SK-N-SH (cell line): ENCODE data around the gene IL18RAP. TPM values are rescaled to one million over a fixed set of nuclear protein-coding genes. Genes with fewer than 3 reads are reported as not detected.

Source experiments
- CTCF ChIA-PET: fragments of 300-600, 350-600 bp; formaldehyde crosslinking; extraction: SDS; loops from one replicate; lab custom pipeline; 2021; lab: Yijun Ruan, JAX
- POLR2A ChIA-PET: fragments of 350-600 bp; sonication (Branson Sonifier 250); formaldehyde crosslinking; extraction: SDS; loops from one replicate; lab custom pipeline; 2020; ENCODE audit warnings: antibody characterized with exemption, inconsistent platforms; lab: Yijun Ruan, JAX
- DNase-seq: peaks from one replicate; pipeline ENCODE4 v3.0.0; 2012
- H2AFZ ChIP-seq: fragments of 200-600 bp; sonication (generic); 2 replicates; pipeline ENCODE4 v1.8.1; 2016; ENCODE audit warnings: antibody characterized with exemption, mild to moderate bottlenecking, low read depth
- H3F3A ChIP-seq: fragments of 200-600 bp; sonication (generic); replicated peaks from 2 replicates; pipeline ENCODE3; 2016; ENCODE audit warnings: antibody characterized with exemption, mild to moderate bottlenecking; ENCODE audit not compliant: insufficient read depth
- H3K27ac ChIP-seq, 2 experiments: fragments of 200-500 bp in 1 of 2; fragments of 200-600 bp in 1 of 2; sonication (Bioruptor generic) in 1 of 2; sonication (generic), shearing (Covaris generic) in 1 of 2; 2 replicates each; pipeline versions ENCODE4 v1.5.1 to v1.6.1; 2014 to 2016; ENCODE audit warnings: low read depth in 2 of 2, inconsistent platforms in 1 of 2, low read length in 1 of 2, mild to moderate bottlenecking in 1 of 2, mixed read lengths in 1 of 2
- H3K27me3 ChIP-seq: fragments of 200-600 bp; sonication (generic), shearing (Covaris generic); 2 replicates; pipeline ENCODE4 v1.6.1; 2016; ENCODE audit warnings: mixed run types; ENCODE audit not compliant: insufficient read depth
- H3K36me3 ChIP-seq, 2 experiments: fragments of 200-500 bp in 1 of 2; fragments of 200-600 bp in 1 of 2; sonication (Bioruptor generic) in 1 of 2; sonication (generic) in 1 of 2; replicated peaks in 1 of 2; 2 replicates each; pipeline versions ENCODE3 to v1.5.1; 2014 to 2016; ENCODE audit warnings: low read length in 1 of 2, mild to moderate bottlenecking in 1 of 2; ENCODE audit not compliant: insufficient read depth in 2 of 2, control insufficient read depth in 1 of 2
- H3K4me1 ChIP-seq, 2 experiments: fragments of 200-500 bp in 1 of 2; fragments of 200-600 bp in 1 of 2; sonication (Bioruptor generic) in 1 of 2; sonication (generic), shearing (Covaris generic) in 1 of 2; 2 replicates each; pipeline versions ENCODE4 v1.5.1 to v1.6.1; 2014 to 2016; ENCODE audit warnings: low read depth in 1 of 2, low read length in 1 of 2, mixed run types in 1 of 2; ENCODE audit not compliant: insufficient read depth in 2 of 2, control insufficient read depth in 1 of 2
- H3K4me2 ChIP-seq: fragments of 200-600 bp; sonication (generic), shearing (Covaris generic); 2 replicates; pipeline ENCODE4 v1.6.1; 2017; ENCODE audit warnings: mixed run types
- H3K4me3 ChIP-seq, 2 experiments: fragments of 200-500 bp in 1 of 2; fragments of 200-600 bp in 1 of 2; sonication (Bioruptor generic) in 1 of 2; sonication (generic), shearing (Covaris generic) in 1 of 2; 2 replicates each; pipeline versions ENCODE4 v1.5.1 to v1.8.1; 2014 to 2016; ENCODE audit warnings: low read depth in 2 of 2, inconsistent platforms in 1 of 2, low read length in 1 of 2, mild to moderate bottlenecking in 1 of 2, mixed read lengths in 1 of 2, moderate library complexity in 1 of 2
- H3K79me2 ChIP-seq: fragments of 200-600 bp; sonication (generic); 2 replicates; pipeline ENCODE4 v1.8.1; 2017; ENCODE audit warnings: mild to moderate bottlenecking; ENCODE audit not compliant: insufficient read depth
- H3K9ac ChIP-seq: fragments of 200-600 bp; sonication (generic); 2 replicates; pipeline ENCODE4 v1.6.1; 2017; ENCODE audit warnings: mixed run types
- H3K9me2 ChIP-seq: fragments of 200-600 bp; sonication (generic); 2 replicates; pipeline ENCODE4 v1.6.1; 2017; ENCODE audit warnings: mixed run types
- H3K9me3 ChIP-seq: fragments of 200-600 bp; sonication (generic); 2 replicates; pipeline ENCODE4 v1.6.1; 2017; ENCODE audit warnings: mixed run types, mild to moderate bottlenecking, moderate library complexity
- H4K20me1 ChIP-seq: fragments of 200-600 bp; sonication (generic); 2 replicates; pipeline ENCODE4 v1.6.1; 2017; ENCODE audit warnings: mild to moderate bottlenecking, mixed run types; ENCODE audit not compliant: insufficient read depth
- CHD2 ChIP-seq: fragments of 150-350 bp; IDR thresholded peaks from 2 replicates; pipeline ENCODE4 v1.6.1; 2018; ENCODE audit warnings: low read length; ENCODE audit not compliant: partially characterized antibody
- EP300 ChIP-seq, 2 experiments: IDR thresholded peaks; 2 replicates each; pipeline versions ENCODE4 v1.4.0 to v1.6.1; 2012; ENCODE audit warnings: borderline replicate concordance in 1 of 2, low read depth in 1 of 2, low read length in 1 of 2
- EZH2phosphoT487 ChIP-seq: fragments of 200-600 bp; sonication (generic); IDR thresholded peaks from 2 replicates; pipeline ENCODE4 v1.6.1; 2017; ENCODE audit warnings: low read depth, mixed run types, mild to moderate bottlenecking, antibody characterized with exemption, moderate library complexity, borderline replicate concordance
- FOSL2 ChIP-seq: IDR thresholded peaks from 2 replicates; pipeline ENCODE4 v1.4.0; 2012; ENCODE audit warnings: low read depth, mild to moderate bottlenecking, moderate library complexity, borderline replicate concordance
- GATA2 ChIP-seq: sonication (generic); formaldehyde crosslinking; IDR thresholded peaks from 2 replicates; pipeline ENCODE4 v1.5.0; 2020; ENCODE audit warnings: mild to moderate bottlenecking, missing genetic modification reagents
- MXI1 ChIP-seq: IDR thresholded peaks from 2 replicates; pipeline ENCODE4 v1.6.1; 2012; ENCODE audit warnings: mild to moderate bottlenecking, low read depth, low read length, improper control_type of control experiment
- NFIC ChIP-seq: IDR thresholded peaks from 2 replicates; pipeline ENCODE4 v1.4.0; 2012; ENCODE audit warnings: borderline replicate concordance
- PBX3 ChIP-seq: IDR thresholded peaks from 2 replicates; pipeline ENCODE4; 2012
- POLR2AphosphoS5 ChIP-seq: IDR thresholded peaks from 2 replicates; pipeline ENCODE4 v1.6.1; 2012; ENCODE audit warnings: low read depth, low read length
- SIN3A ChIP-seq: IDR thresholded peaks from 2 replicates; pipeline ENCODE4 v1.6.1; 2012; ENCODE audit warnings: low read depth, mild to moderate bottlenecking, low read length, moderate library complexity, borderline replicate concordance
- SMC3 ChIP-seq: IDR thresholded peaks from 2 replicates; pipeline ENCODE4 v1.6.1; 2012; ENCODE audit warnings: low read depth, low read length, improper control_type of control experiment
- TCF12 ChIP-seq: IDR thresholded peaks from 2 replicates; pipeline ENCODE4 v1.4.0; 2012
- WGBS: methylation state at CpG from one replicate; pipeline ENCODE4 v1.1.6; 2017; ENCODE audit warnings: low lambda C conversion rate; 5-methylcytosine and 5-hydroxymethylcytosine counted together
- polyA plus RNA-seq, 3 experiments: library from polyadenylated mRNA; depleted of rRNA; stranded (reverse); fragments of >200 nt; gene quantifications; 2 replicates each; pipeline ENCODE4 v1.2.3, GENCODE V29; 2012
- TF ChIP-seq, protein P1 (sequence below): fragments of 150-350 bp; IDR thresholded peaks from 2 replicates; pipeline ENCODE4 v1.6.1; 2016; ENCODE audit warnings: mild to moderate bottlenecking, low read depth, low read length
- TF ChIP-seq, protein P2 (sequence below): fragments of 200-600 bp; sonication (generic); IDR thresholded peaks from 2 replicates; pipeline ENCODE4 v1.6.1; 2017; ENCODE audit warnings: antibody characterized with exemption, mild to moderate bottlenecking, moderate library complexity

IL18RAP gene
- polyA plus RNA-seq, 1 of the 3 experiments (the other 2 are of a cell fraction), result not detected

DNA sequence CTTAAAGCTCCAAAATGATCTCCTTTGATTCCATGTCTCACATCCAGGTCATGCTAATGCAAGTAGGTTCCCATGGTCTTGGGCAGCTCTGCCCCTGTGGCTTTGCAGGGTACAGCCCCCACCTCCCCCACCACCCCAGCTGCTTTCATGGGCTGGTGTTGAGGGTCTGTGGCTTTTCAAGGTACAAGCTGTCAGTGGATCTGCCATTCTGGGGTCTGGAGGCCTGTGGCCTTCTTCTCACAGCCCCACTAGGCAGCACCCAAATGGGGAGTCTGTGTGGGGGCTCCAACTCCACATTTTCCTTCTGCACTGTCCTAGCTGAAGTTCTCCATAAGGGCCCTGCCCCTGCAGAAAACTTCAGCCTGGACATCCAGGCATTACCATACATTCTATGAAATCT is 69.0 kb downstream of the IL18RAP start:
- Histone ChIP-seq H3K27ac (no peak overlapping the region), H3K9me2 (no peaks in the 10 kb centered on the region), H3K4me2 (no peak overlapping the region), H3K27me3 (no peaks in the 10 kb centered on the region), H3K9me3 (0 out of 2 replicates have a peak, but pooled peaks cover 7% of the 10 kb centered on the region), H2AFZ (no peak overlapping the region), H3F3A (peaks cover 9% of the 10 kb centered on the region), H3K4me3 (no peak overlapping the region), H4K20me1 (no peaks in the 10 kb centered on the region), H3K79me2 (no peaks in the 10 kb centered on the region), H3K9ac (no peak overlapping the region), H3K4me1 (no peaks in the 10 kb centered on the region), H3K36me3 (no peaks in the 10 kb centered on the region)
- TF ChIP-seq, protein P1, sequence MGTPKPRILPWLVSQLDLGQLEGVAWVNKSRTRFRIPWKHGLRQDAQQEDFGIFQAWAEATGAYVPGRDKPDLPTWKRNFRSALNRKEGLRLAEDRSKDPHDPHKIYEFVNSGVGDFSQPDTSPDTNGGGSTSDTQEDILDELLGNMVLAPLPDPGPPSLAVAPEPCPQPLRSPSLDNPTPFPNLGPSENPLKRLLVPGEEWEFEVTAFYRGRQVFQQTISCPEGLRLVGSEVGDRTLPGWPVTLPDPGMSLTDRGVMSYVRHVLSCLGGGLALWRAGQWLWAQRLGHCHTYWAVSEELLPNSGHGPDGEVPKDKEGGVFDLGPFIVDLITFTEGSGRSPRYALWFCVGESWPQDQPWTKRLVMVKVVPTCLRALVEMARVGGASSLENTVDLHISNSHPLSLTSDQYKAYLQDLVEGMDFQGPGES, result no peak
- TF ChIP-seq CHD2, result no peak
- POLR2A ChIA-PET, result no interaction called here
- CTCF ChIA-PET, result no interaction called here
- no peak for DNase-seq

DNA sequence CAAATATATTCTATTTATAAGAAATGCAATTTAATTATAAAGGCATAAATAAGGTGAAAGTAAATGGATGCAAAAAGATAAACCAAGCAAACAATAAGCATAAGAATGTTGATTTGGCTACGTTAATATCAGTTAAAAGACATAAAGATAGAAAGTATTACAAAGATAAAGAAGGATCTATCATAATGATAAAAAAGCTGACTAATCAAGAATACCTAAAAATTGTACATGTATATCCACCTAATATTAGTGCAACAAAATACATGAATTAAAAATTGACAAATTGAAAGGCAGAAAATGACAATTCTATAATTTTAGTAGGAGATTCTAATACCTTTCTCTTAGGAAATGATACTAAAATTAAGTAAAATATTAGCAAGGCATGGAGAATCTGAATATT is 71.6 kb downstream of the IL18RAP start:
- TF ChIP-seq MXI1, result no peak
- TF ChIP-seq, protein P2, sequence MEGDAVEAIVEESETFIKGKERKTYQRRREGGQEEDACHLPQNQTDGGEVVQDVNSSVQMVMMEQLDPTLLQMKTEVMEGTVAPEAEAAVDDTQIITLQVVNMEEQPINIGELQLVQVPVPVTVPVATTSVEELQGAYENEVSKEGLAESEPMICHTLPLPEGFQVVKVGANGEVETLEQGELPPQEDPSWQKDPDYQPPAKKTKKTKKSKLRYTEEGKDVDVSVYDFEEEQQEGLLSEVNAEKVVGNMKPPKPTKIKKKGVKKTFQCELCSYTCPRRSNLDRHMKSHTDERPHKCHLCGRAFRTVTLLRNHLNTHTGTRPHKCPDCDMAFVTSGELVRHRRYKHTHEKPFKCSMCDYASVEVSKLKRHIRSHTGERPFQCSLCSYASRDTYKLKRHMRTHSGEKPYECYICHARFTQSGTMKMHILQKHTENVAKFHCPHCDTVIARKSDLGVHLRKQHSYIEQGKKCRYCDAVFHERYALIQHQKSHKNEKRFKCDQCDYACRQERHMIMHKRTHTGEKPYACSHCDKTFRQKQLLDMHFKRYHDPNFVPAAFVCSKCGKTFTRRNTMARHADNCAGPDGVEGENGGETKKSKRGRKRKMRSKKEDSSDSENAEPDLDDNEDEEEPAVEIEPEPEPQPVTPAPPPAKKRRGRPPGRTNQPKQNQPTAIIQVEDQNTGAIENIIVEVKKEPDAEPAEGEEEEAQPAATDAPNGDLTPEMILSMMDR, result no peak
- no peak for TF ChIP-seq PBX3
- no peak for TF ChIP-seq FOSL2
- TF ChIP-seq SMC3, result no peak
- TF ChIP-seq EZH2phosphoT487, result no peak
- TF ChIP-seq TCF12, result no peak
- TF ChIP-seq POLR2AphosphoS5, result no peak
- TF ChIP-seq SIN3A, result no peak
- no peak for TF ChIP-seq NFIC
- TF ChIP-seq GATA2 (CRISPR knock-in tag), result no peak
- no peak for TF ChIP-seq EP300 (IDR thresholded peaks at IDR 0.05; ENCODE audit: borderline replicate concordance in 1 of 2, low read depth in 1 of 2, low read length in 1 of 2)
- ChIA-PET CTCF (no interaction called here), POLR2A (no interaction called here)
- Histone ChIP-seq H3K4me1 (no peaks in the 10 kb centered on the region), H2AFZ (no peak overlapping the region), H3K9me3 (0 out of 2 replicates have a peak, but pooled peaks cover 7% of the 10 kb centered on the region), H3K27me3 (no peaks in the 10 kb centered on the region), H3K4me3 (no peak overlapping the region), H3K4me2 (no peak overlapping the region), H3K79me2 (no peaks in the 10 kb centered on the region), H3K9me2 (no peaks in the 10 kb centered on the region), H3K27ac (no peak overlapping the region), H3F3A (no peaks in the 10 kb centered on the region), H3K9ac (no peak overlapping the region), H4K20me1 (no peaks in the 10 kb centered on the region), H3K36me3 (no peaks in the 10 kb centered on the region)
- WGBS, result 10% methylated on average over 1 of the region's 1 CpG
- no peak for DNase-seq
